ENCODE measurements around the gene PIGC.

DNA sequence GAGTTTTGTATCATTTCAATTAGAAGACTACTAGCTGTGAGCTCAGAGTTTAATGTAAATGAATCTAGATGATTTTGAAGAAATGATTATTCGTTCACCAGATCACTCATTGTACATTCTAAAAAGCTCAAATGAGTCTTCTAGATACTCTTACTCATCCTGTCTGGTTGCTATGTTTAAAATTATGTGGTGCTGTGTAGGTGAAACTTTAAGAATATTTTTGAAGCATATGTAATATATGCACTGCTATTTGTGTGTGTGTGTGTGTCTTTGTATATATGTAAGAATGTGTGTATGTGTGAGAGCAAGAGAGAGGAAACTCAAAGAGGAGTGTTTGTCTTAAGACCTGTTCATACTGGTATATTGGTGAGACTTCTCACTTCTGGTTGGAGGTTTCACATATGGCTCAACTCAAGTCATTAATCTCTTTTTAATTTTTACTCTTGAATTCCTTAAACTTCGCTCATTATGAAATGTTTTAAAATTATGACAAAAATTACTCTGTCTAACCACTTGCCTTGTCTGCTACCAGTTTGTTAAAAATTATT is 32.0 kb downstream of the PIGC start:
- TF ChIP-seq HNF4A (conservative IDR thresholded peaks at IDR 0.05), result no peak
- TF ChIP-seq, protein P1, sequence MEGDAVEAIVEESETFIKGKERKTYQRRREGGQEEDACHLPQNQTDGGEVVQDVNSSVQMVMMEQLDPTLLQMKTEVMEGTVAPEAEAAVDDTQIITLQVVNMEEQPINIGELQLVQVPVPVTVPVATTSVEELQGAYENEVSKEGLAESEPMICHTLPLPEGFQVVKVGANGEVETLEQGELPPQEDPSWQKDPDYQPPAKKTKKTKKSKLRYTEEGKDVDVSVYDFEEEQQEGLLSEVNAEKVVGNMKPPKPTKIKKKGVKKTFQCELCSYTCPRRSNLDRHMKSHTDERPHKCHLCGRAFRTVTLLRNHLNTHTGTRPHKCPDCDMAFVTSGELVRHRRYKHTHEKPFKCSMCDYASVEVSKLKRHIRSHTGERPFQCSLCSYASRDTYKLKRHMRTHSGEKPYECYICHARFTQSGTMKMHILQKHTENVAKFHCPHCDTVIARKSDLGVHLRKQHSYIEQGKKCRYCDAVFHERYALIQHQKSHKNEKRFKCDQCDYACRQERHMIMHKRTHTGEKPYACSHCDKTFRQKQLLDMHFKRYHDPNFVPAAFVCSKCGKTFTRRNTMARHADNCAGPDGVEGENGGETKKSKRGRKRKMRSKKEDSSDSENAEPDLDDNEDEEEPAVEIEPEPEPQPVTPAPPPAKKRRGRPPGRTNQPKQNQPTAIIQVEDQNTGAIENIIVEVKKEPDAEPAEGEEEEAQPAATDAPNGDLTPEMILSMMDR (IDR thresholded peaks at IDR 0.05; ENCODE audit: low read depth, low read length, missing input control), result no peak
- TF ChIP-seq EGR1 (IDR thresholded peaks at IDR 0.05; ENCODE audit: low read depth in 2 of 2), result no peak
- no peak for TF ChIP-seq TAF1 (conservative IDR thresholded peaks at IDR 0.05)
- TF ChIP-seq JUND (IDR thresholded peaks at IDR 0.05), result no peak

Data from liver (tissue), 3 donors.